Glutamatergic neuron (in vitro differentiated cells): ENCODE data around the gene SLC6A11. TPM values are rescaled to one million over a fixed set of nuclear protein-coding genes. Genes with fewer than 3 reads are reported as not detected.

ENCODE experiments used
- DNase-seq: peaks from one replicate; pipeline ENCODE4 v3.0.0; 2022
- H3K27ac Mint-ChIP-seq: one replicate; pipeline ENCODE4 v1.8.0; 2020; ENCODE audit warnings: mild to moderate bottlenecking, mixed read lengths, inconsistent platforms; ENCODE audit not compliant: unreplicated experiment
- H3K27me3 Mint-ChIP-seq: one replicate; pipeline ENCODE4 v1.8.0; 2020; ENCODE audit warnings: mild to moderate bottlenecking, moderate library complexity, mixed read lengths, inconsistent platforms; ENCODE audit not compliant: unreplicated experiment
- H3K36me3 Mint-ChIP-seq: one replicate; pipeline ENCODE4 v1.8.0; 2020; ENCODE audit warnings: mild to moderate bottlenecking, mixed read lengths, inconsistent platforms; ENCODE audit not compliant: unreplicated experiment
- H3K4me1 Mint-ChIP-seq: one replicate; pipeline ENCODE4 v1.8.0; 2020; ENCODE audit warnings: mild to moderate bottlenecking, low read depth, mixed read lengths, inconsistent platforms; ENCODE audit not compliant: unreplicated experiment
- H3K4me3 Mint-ChIP-seq: one replicate; pipeline ENCODE4 v1.8.0; 2020; ENCODE audit warnings: mild to moderate bottlenecking, mixed read lengths, inconsistent platforms; ENCODE audit not compliant: unreplicated experiment
- H3K9me3 Mint-ChIP-seq: one replicate; pipeline ENCODE4 v1.8.0; 2020; ENCODE audit warnings: mild to moderate bottlenecking, moderate library complexity, mixed read lengths, inconsistent platforms; ENCODE audit not compliant: unreplicated experiment
- CTCF ChIP-seq: fragments of 200-600 bp; sonication (generic); IDR thresholded peaks from one replicate; pipeline ENCODE4 v1.5.0; 2021; ENCODE audit not compliant: partially characterized antibody, unreplicated experiment
- total RNA-seq: library from RNA; stranded (reverse); fragmentation: NEBNext Ultra II Directional; extraction: Animal tissue kit (Norgen Biotek cat#: 25700); gene quantifications from one replicate; pipeline ENCODE4 v1.2.1, GENCODE V29; 2021; ENCODE audit not compliant: unreplicated experiment

Gene SLC6A11
- total RNA-seq, 1 donor from 2014 or later, result not detected

- peaks cover 4% of the 10 kb centered on the region for H3K27me3 Mint-ChIP-seq
- H3K27ac Mint-ChIP-seq, result no peak overlapping the region
- H3K4me1 Mint-ChIP-seq, result no peaks in the 10 kb centered on the region
- H3K4me3 Mint-ChIP-seq, result no peak overlapping the region
- no peaks in the 10 kb centered on the region for H3K36me3 Mint-ChIP-seq
- H3K9me3 Mint-ChIP-seq, result peaks cover 5% of the 10 kb centered on the region
- TF ChIP-seq CTCF, result no peak
- DNase-seq, result no peak
Measured at GRCh38 chr3:10857235-10857634, 41.2 kb downstream of the SLC6A11 start.

- no peak overlapping the region for H3K27ac Mint-ChIP-seq
- H3K36me3 Mint-ChIP-seq, result no peaks in the 10 kb centered on the region
- DNase-seq, result no peak
- peaks cover 5% of the 10 kb centered on the region for H3K9me3 Mint-ChIP-seq
- H3K4me3 Mint-ChIP-seq, result no peak overlapping the region
- peaks cover 2% of the 10 kb centered on the region for H3K27me3 Mint-ChIP-seq
- no peaks in the 10 kb centered on the region for H3K4me1 Mint-ChIP-seq
- TF ChIP-seq CTCF, result no peak
Measured at GRCh38 chr3:10858091-10858490, 42.1 kb downstream of the SLC6A11 start.

- Mint-ChIP-seq H3K36me3 (no peaks in the 10 kb centered on the region), H3K27ac (no peak overlapping the region), H3K27me3 (peaks cover 10% of the 10 kb centered on the region), H3K9me3 (peaks cover 2% of the 10 kb centered on the region), H3K4me1 (no peaks in the 10 kb centered on the region), H3K4me3 (no peak overlapping the region)
- DNase-seq, result no peak
- TF ChIP-seq CTCF, result no peak
Measured at GRCh38 chr3:10867384-10867783, 51.4 kb downstream of the SLC6A11 start.

- Mint-ChIP-seq H3K36me3 (no peaks in the 10 kb centered on the region), H3K27me3 (peaks cover 13% of the 10 kb centered on the region), H3K9me3 (peaks cover 2% of the 10 kb centered on the region), H3K4me3 (no peak overlapping the region), H3K27ac (no peak overlapping the region), H3K4me1 (no peaks in the 10 kb centered on the region)
- no peak for TF ChIP-seq CTCF
- DNase-seq, result no peak
Measured at GRCh38 chr3:10869460-10869859, 53.4 kb downstream of the SLC6A11 start.

- no peak for TF ChIP-seq CTCF
- no peak overlapping the region for H3K27ac Mint-ChIP-seq
- no peak overlapping the region for H3K4me3 Mint-ChIP-seq
- no peaks in the 10 kb centered on the region for H3K36me3 Mint-ChIP-seq
- peaks cover 2% of the 10 kb centered on the region for H3K9me3 Mint-ChIP-seq
- DNase-seq, result no peak
- H3K4me1 Mint-ChIP-seq, result no peaks in the 10 kb centered on the region
- H3K27me3 Mint-ChIP-seq, result peaks cover 16% of the 10 kb centered on the region
Measured at GRCh38 chr3:10870296-10870695, 54.3 kb downstream of the SLC6A11 start.
